RWPE2 (cell line): ENCODE results near the gene NECTIN1.
A peak's percentile ranks its signal among the peaks of the same experiment; 100 is the strongest.

Experiments
- ATAC-seq: fragments of 200-7000 bp; cut with Tn5 transposase; 3 replicates; pipeline ENCODE4 v1.9.1; 2021; ENCODE audit warnings: low read depth
- DNase-seq: peaks from one replicate; pipeline ENCODE4 v3.0.0-alpha.2; 2020; ENCODE audit warnings: low spot score
- H3K27ac ChIP-seq: fragments of 450-650 bp; 2 replicates; pipeline ENCODE4 v1.5.1; 2017; ENCODE audit warnings: mild to moderate bottlenecking; ENCODE audit not compliant: poor library complexity, severe bottlenecking
- H3K27me3 ChIP-seq: fragments of 250-450 bp; sonication (Bioruptor Pico); 2 replicates; pipeline ENCODE4 v1.5.1; 2021; ENCODE audit warnings: mild to moderate bottlenecking, moderate library complexity; ENCODE audit not compliant: insufficient read depth, poor library complexity, severe bottlenecking
- H3K36me3 ChIP-seq: fragments of 250-450 bp; sonication (Bioruptor Pico); 2 replicates; pipeline ENCODE4 v1.5.1; 2020; ENCODE audit warnings: low read depth, mild to moderate bottlenecking, moderate library complexity
- H3K4me1 ChIP-seq: fragments of 250-450 bp; sonication (Bioruptor Pico); 2 replicates; pipeline ENCODE4 v1.5.1; 2021; ENCODE audit warnings: mild to moderate bottlenecking, moderate library complexity; ENCODE audit not compliant: insufficient read depth, poor library complexity, severe bottlenecking
- H3K4me3 ChIP-seq: fragments of 250-450 bp; sonication (Bioruptor Pico); 2 replicates; pipeline ENCODE4 v1.5.1; 2021; ENCODE audit warnings: mild to moderate bottlenecking, moderate library complexity; ENCODE audit not compliant: severe bottlenecking
- H3K9me3 ChIP-seq: fragments of 250-450 bp; sonication (Bioruptor Pico); 2 replicates; pipeline ENCODE4 v1.5.1; 2021; ENCODE audit warnings: mild to moderate bottlenecking, moderate library complexity; ENCODE audit not compliant: severe bottlenecking
- TF ChIP-seq, protein P1 (sequence below): fragments of 450-650 bp; IDR thresholded peaks from one replicate; pipeline ENCODE4 v1.5.1; 2017; ENCODE audit warnings: mild to moderate bottlenecking, moderate library complexity; ENCODE audit not compliant: poor library complexity, severe bottlenecking

NECTIN1 gene

DNA sequence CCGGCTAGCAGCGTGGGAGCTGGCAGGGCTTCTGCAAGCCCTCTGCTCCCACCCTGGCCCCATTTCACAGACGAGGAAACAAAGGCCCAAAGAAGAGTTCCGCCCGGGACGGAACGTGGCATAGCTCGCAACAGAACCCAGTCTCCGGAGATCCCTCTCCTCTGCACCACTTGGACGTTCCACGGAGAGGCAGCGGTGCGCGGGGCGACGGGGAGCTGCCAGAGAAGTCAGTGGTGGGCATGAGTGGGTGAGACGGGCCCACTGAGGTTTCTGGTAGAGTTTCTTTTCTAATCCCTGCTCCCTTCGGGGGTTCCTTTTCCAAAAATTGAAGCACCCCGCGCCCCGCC, 554 bp upstream of the NECTIN1 start:
- DNase-seq: no peak
- H3K27me3 ChIP-seq: no peaks in the 10 kb centered on the region
- TF ChIP-seq, protein P1, sequence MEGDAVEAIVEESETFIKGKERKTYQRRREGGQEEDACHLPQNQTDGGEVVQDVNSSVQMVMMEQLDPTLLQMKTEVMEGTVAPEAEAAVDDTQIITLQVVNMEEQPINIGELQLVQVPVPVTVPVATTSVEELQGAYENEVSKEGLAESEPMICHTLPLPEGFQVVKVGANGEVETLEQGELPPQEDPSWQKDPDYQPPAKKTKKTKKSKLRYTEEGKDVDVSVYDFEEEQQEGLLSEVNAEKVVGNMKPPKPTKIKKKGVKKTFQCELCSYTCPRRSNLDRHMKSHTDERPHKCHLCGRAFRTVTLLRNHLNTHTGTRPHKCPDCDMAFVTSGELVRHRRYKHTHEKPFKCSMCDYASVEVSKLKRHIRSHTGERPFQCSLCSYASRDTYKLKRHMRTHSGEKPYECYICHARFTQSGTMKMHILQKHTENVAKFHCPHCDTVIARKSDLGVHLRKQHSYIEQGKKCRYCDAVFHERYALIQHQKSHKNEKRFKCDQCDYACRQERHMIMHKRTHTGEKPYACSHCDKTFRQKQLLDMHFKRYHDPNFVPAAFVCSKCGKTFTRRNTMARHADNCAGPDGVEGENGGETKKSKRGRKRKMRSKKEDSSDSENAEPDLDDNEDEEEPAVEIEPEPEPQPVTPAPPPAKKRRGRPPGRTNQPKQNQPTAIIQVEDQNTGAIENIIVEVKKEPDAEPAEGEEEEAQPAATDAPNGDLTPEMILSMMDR: peak; percentile 84
- peak overlapping the region; percentile 65 for H3K27ac ChIP-seq
- H3K36me3 ChIP-seq: peaks cover 37% of the 10 kb centered on the region
- H3K9me3 ChIP-seq: no peaks in the 10 kb centered on the region
- peaks cover 21% of the 10 kb centered on the region for H3K4me1 ChIP-seq
- H3K4me3 ChIP-seq: peak overlapping the region; percentile 100
- peak; percentile 13; the same call in 2 of the 3 replicates for ATAC-seq

DNA sequence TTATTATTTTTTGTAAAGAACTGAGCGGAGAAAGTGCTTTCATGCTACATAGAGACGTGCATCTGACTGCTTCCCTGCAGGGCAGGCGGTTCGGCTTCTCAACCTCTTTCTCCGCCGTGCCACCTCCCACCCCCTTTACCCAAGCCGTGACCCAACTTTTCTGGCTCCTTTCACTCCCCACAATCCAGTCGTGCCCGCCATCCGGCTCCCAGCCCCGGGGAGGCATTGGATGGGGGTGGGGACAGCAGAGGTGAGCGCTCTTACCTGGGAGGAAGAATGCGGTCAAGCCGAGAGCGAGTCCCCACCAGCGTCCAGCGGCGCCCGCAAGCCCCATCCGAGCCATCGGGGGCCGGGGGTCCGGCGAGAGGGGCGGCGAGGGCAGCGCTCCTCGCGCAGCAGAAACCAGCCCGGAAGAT, 781 bp downstream of the NECTIN1 start:
- ATAC-seq: no peak
- TF ChIP-seq, protein P1: no peak
- Histone ChIP-seq H3K4me1 (peaks cover 34% of the 10 kb centered on the region), H3K27me3 (no peaks in the 10 kb centered on the region), H3K9me3 (no peaks in the 10 kb centered on the region), H3K36me3 (peaks cover 46% of the 10 kb centered on the region), H3K4me3 (peak overlapping the region; percentile 100), H3K27ac (peak overlapping the region; percentile 65)
- DNase-seq: no peak

DNA sequence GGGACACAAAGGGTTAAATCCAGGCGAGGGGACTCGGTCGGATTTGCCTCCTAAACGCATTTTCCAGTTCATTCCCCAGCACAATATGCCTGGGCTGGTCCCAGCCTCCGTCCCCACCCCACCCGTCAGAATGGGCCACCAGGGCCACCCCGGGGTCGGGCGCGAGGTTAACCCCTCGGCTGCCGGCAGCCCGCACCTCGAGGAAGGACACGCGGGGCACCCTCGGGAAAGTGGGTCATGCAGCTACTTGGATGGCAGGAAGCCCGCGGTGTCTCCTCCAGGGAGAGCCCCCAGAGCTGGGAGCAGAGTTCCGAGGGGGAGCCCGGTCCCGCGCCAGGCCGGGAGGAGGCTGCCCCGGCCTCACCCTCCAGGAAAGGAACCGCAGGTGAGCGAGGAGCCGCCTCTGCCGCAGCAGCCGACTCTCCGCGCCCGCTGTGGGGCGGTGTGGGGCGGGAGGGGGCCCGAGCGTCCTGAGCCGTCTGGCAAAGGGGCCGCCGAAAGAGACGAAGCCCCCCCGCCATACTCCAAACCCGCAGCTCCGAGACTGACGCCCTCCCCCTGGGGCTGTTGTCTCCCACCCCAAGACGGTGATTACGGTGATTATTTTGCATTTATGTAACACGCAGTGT, 1.4 kb downstream of the NECTIN1 start:
- peak overlapping the region; percentile 100 for H3K4me3 ChIP-seq
- H3K27ac ChIP-seq: peak overlapping the region; percentile 65
- peaks cover 48% of the 10 kb centered on the region for H3K36me3 ChIP-seq
- DNase-seq (no peak), ATAC-seq (peak; percentile 22; the same call in 1 of the 3 replicates)
- H3K4me1 ChIP-seq: peaks cover 38% of the 10 kb centered on the region
- no peaks in the 10 kb centered on the region for H3K27me3 ChIP-seq
- no peaks in the 10 kb centered on the region for H3K9me3 ChIP-seq
- TF ChIP-seq, protein P1: peak; percentile 29

DNA sequence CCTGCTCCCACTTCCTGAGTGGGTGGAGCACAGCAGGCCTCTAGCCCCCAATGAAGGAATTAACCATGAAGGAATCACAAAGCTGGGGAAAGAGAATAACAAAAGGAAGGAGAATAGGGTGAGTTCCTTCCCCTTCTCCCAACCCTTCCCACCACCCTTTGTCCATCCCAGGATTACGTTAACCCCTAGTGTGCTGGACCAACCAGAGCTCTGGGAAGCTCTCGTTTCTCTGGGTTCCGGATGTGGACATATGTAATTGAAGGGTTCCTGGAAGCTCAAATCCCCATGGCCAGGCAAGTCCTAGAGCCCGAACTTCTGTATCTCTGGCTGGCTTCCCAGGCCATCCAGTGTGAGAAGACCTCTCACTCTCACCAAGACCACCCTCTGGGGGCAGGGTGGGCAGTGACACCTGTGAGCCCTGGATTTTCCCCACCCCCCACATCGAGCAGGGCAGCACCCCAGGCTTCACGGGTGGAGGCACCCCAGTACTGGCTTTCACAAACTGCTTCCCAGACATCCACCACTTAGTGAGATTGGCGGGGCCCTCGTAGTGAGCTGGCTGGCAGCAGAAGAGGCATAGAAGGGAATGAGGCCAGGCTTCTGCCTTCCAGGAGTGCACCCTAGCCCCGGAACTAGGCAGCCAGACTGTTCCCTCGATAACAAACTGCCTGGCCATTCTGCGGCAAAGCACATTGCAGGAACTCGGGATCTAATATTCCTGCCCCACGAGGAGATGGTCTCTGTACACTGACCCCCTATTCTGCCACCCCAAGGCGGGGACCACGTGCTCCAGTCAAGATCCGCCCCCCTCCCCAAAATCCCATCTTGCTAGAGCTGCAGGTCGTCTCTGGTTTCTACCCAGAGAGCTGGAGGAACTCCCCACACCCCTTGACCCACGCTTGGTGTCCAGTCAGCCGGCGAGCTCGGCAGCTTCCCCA, 2.1 kb downstream of the NECTIN1 start:
- H3K9me3 ChIP-seq: no peaks in the 10 kb centered on the region
- DNase-seq (no peak), ATAC-seq (no peak)
- H3K4me3 ChIP-seq: peak overlapping the region; percentile 100
- no peaks in the 10 kb centered on the region for H3K27me3 ChIP-seq
- TF ChIP-seq, protein P1: no peak
- H3K4me1 ChIP-seq: peaks cover 45% of the 10 kb centered on the region
- H3K36me3 ChIP-seq: peaks cover 56% of the 10 kb centered on the region
- H3K27ac ChIP-seq: peak overlapping the region; percentile 65
